Coronary artery (tissue), 2 donors: ENCODE results near the gene NEDD4.

Experiments
- DNase-seq: peaks from one replicate; pipeline ENCODE4 v3.0.0-alpha.2; 2017; ENCODE audit warnings: low spot score
- H3K27ac ChIP-seq, 2 donors: fragments of 200-600 bp; sonication (generic); one replicate each; pipeline ENCODE4 v1.5.1; 2016 to 2019
- H3K4me3 ChIP-seq: fragments of 200-600 bp; sonication (generic); 2 replicates; pipeline ENCODE4 v1.5.1; 2016; ENCODE audit warnings: mild to moderate bottlenecking, moderate library complexity
- CTCF ChIP-seq: fragments of 200-600 bp; sonication (generic); IDR thresholded peaks from one replicate; pipeline ENCODE4 v1.5.1; 2019; ENCODE audit warnings: antibody characterized with exemption

The NEDD4 gene

GRCh38 chr15:55820043-55820442, 173.4 kb downstream of the NEDD4 start:
- DNase-seq: no peak
- H3K27ac ChIP-seq: no peak overlapping the region
- TF ChIP-seq CTCF: no peak
- H3K4me3 ChIP-seq: no peak overlapping the region

- Histone ChIP-seq H3K27ac (no peak overlapping the region), H3K4me3 (no peak overlapping the region)
- TF ChIP-seq CTCF: no peak
- DNase-seq: no peak
Observed at GRCh38 chr15:55819397-55820034, 173.9 kb downstream of the NEDD4 start.

- no peak for TF ChIP-seq CTCF
- no peak overlapping the region for H3K27ac ChIP-seq
- no peak for DNase-seq
- no peak overlapping the region for H3K4me3 ChIP-seq
Observed at GRCh38 chr15:55816017-55816416, 177.4 kb downstream of the NEDD4 start.

- no peak overlapping the region for H3K27ac ChIP-seq
- TF ChIP-seq CTCF: no peak
- no peak for DNase-seq
Observed at GRCh38 chr15:55802600-55803376, 190.6 kb downstream of the NEDD4 start.

GRCh38 chr15:55800216-55800615, 193.2 kb downstream of the NEDD4 start:
- no peak for TF ChIP-seq CTCF
- no peak for DNase-seq
- Histone ChIP-seq H3K27ac (no peak overlapping the region), H3K4me3 (no peak overlapping the region)

More at GRCh38 chr15:55802600-55803376, 190.6 kb downstream of the NEDD4 start:
- no peak overlapping the region for H3K4me3 ChIP-seq

GRCh38 chr15:55799291-55800212, 193.9 kb downstream of the NEDD4 start:
- no peak overlapping the region for H3K27ac ChIP-seq
- H3K4me3 ChIP-seq: no peak overlapping the region
- DNase-seq: no peak
- TF ChIP-seq CTCF: no peak
